K562 (cell line): ENCODE data around the gene ACTRT3. TPM values are rescaled to one million over a fixed set of nuclear protein-coding genes. Genes with fewer than 3 reads are reported as not detected.
A peak's percentile ranks its signal among the peaks of the same experiment; 100 is the strongest.

Experiments
- ATF1 ChIP-seq, 2 experiments: fragments of 450-650 bp in 1 of 2; IDR thresholded peaks; 2 replicates each; pipeline ENCODE4 v1.6.1; 2016; ENCODE audit warnings: missing compliant biosample characterization in 1 of 2, missing genetic modification characterization in 1 of 2
- KDM5B ChIP-seq: fragments of 200-600 bp; sonication (generic); IDR thresholded peaks from 2 replicates; pipeline ENCODE4 v1.6.1; 2012; ENCODE audit warnings: low read depth, mild to moderate bottlenecking, moderate library complexity, low read length, control low read depth, inconsistent platforms; ENCODE audit not compliant: insufficient replicate concordance
- NR4A1 ChIP-seq, 2 experiments: fragments of 250-450 bp in 1 of 2; fragments of 450-650 bp in 1 of 2; sonication (Bioruptor Pico) in 1 of 2; IDR thresholded peaks; 2 replicates each; pipeline versions ENCODE4 v1.4.0 to v1.6.1; 2016 to 2020; ENCODE audit warnings: mild to moderate bottlenecking in 2 of 2, missing compliant biosample characterization in 1 of 2, missing genetic modification characterization in 1 of 2, moderate library complexity in 1 of 2
- POLR3G ChIP-seq: IDR thresholded peaks from 2 replicates; pipeline ENCODE4 v1.6.1; 2011; ENCODE audit not compliant: insufficient read length, insufficient replicate concordance; ENCODE audit errors: extremely low read depth
- TEAD4 ChIP-seq, 2 experiments: sonication (generic) in 1 of 2; formaldehyde crosslinking in 1 of 2; IDR thresholded peaks; 2 replicates each; pipeline versions ENCODE4 v1.6.1 to v1.8.0; 2012 to 2022; ENCODE audit warnings: borderline replicate concordance in 1 of 2, inconsistent platforms in 1 of 2, low read length in 1 of 2, mild to moderate bottlenecking in 1 of 2, missing genetic modification reagents in 1 of 2
- polyA plus RNA-seq, 8 experiments: library from polyadenylated mRNA; depleted of rRNA in 4 of 8; stranded (reverse) in 5 of 8; unstranded in 3 of 8; fragments of >200 nt; fragmentation: Nextera tagmentation in 2 of 8; fragmentation: Illumina TruSeq in 1 of 8; extraction: Ambion mirVana in 2 of 8; extraction: Trizol in 1 of 8; gene quantifications; 2 replicates each; pipeline versions ENCODE4 v1.2.1 to v1.2.3, GENCODE V29; 2011 to 2014; ENCODE audit warnings: inconsistent platforms in 1 of 8, missing spikeins in 1 of 8
- total RNA-seq, 7 experiments: library from RNA; depleted of rRNA in 6 of 7; stranded (reverse); fragments of >200 nt in 6 of 7; fragmentation: Illumina TruSeq in 2 of 7; extraction: Trizol in 2 of 7; gene quantifications; 2 replicates each; pipeline versions ENCODE4 v1.2.1 to v1.2.3, GENCODE V29; 2011 to 2021; ENCODE audit warnings: low replicate concordance in 1 of 7
- TF ChIP-seq, protein P1 (sequence below): fragments of 250-450 bp; sonication (Bioruptor Pico); IDR thresholded peaks from 2 replicates; pipeline ENCODE4 v1.8.0; 2021; ENCODE audit warnings: mild to moderate bottlenecking, moderate library complexity
- TF ChIP-seq, protein P2 (sequence below): fragments of 450-650 bp; IDR thresholded peaks from 2 replicates; pipeline ENCODE4 v1.6.1; 2016; ENCODE audit warnings: low read depth
- TF ChIP-seq, protein P3 (sequence below), 2 experiments: fragments of 450-650 bp; conservative IDR thresholded peaks; 2 replicates each; pipeline ENCODE4 v1.6.1; 2017; ENCODE audit warnings: mild to moderate bottlenecking in 2 of 2, moderate library complexity in 2 of 2

Gene ACTRT3
- total and polyA plus RNA-seq, 9 of the 15 experiments (the other 6 are each of a cell fraction or from before 2014, with no cell fraction given): 0.06 to 0.11 (median 0.07) TPM; not detected in 5

DNA sequence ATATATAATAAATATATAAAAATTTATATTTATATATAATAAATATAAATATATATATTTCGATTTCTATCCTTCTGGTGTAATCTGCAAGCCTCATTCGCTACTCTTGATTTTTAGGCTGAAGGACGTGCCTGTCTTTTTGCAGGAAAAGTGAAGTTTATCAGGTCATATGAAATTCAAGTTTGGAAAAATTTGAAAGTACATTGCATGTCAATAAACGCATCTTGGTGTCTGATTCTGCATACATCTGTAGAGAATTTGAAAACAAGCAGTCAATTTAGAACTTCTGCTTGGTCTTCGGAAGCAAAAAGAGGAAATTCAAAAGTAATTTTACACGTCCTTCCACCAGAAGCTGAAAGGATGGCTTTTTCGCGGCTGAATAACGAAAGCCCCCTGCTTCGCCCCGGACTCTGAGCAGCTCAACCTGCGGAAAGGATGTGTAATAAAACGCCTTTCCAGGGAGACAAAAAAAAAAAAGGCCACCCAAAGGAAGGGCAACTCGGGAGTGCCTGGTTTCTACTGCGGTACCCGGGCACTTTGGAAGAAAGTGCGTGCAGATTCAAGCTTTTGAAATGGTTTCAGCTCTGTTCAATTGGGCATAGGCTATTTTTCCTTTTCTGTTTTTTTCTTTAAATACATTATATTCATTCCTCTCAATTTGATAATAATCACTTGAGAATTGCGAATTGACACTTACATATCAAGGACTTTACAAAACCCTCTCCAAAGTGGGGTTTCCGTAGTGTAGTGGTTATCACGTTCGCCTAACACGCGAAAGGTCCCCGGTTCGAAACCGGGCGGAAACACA, 2.3 kb upstream of the ACTRT3 start (continued):
- TF ChIP-seq, protein P1, sequence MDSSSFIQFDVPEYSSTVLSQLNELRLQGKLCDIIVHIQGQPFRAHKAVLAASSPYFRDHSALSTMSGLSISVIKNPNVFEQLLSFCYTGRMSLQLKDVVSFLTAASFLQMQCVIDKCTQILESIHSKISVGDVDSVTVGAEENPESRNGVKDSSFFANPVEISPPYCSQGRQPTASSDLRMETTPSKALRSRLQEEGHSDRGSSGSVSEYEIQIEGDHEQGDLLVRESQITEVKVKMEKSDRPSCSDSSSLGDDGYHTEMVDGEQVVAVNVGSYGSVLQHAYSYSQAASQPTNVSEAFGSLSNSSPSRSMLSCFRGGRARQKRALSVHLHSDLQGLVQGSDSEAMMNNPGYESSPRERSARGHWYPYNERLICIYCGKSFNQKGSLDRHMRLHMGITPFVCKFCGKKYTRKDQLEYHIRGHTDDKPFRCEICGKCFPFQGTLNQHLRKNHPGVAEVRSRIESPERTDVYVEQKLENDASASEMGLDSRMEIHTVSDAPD: no peak
- TF ChIP-seq, protein P2, sequence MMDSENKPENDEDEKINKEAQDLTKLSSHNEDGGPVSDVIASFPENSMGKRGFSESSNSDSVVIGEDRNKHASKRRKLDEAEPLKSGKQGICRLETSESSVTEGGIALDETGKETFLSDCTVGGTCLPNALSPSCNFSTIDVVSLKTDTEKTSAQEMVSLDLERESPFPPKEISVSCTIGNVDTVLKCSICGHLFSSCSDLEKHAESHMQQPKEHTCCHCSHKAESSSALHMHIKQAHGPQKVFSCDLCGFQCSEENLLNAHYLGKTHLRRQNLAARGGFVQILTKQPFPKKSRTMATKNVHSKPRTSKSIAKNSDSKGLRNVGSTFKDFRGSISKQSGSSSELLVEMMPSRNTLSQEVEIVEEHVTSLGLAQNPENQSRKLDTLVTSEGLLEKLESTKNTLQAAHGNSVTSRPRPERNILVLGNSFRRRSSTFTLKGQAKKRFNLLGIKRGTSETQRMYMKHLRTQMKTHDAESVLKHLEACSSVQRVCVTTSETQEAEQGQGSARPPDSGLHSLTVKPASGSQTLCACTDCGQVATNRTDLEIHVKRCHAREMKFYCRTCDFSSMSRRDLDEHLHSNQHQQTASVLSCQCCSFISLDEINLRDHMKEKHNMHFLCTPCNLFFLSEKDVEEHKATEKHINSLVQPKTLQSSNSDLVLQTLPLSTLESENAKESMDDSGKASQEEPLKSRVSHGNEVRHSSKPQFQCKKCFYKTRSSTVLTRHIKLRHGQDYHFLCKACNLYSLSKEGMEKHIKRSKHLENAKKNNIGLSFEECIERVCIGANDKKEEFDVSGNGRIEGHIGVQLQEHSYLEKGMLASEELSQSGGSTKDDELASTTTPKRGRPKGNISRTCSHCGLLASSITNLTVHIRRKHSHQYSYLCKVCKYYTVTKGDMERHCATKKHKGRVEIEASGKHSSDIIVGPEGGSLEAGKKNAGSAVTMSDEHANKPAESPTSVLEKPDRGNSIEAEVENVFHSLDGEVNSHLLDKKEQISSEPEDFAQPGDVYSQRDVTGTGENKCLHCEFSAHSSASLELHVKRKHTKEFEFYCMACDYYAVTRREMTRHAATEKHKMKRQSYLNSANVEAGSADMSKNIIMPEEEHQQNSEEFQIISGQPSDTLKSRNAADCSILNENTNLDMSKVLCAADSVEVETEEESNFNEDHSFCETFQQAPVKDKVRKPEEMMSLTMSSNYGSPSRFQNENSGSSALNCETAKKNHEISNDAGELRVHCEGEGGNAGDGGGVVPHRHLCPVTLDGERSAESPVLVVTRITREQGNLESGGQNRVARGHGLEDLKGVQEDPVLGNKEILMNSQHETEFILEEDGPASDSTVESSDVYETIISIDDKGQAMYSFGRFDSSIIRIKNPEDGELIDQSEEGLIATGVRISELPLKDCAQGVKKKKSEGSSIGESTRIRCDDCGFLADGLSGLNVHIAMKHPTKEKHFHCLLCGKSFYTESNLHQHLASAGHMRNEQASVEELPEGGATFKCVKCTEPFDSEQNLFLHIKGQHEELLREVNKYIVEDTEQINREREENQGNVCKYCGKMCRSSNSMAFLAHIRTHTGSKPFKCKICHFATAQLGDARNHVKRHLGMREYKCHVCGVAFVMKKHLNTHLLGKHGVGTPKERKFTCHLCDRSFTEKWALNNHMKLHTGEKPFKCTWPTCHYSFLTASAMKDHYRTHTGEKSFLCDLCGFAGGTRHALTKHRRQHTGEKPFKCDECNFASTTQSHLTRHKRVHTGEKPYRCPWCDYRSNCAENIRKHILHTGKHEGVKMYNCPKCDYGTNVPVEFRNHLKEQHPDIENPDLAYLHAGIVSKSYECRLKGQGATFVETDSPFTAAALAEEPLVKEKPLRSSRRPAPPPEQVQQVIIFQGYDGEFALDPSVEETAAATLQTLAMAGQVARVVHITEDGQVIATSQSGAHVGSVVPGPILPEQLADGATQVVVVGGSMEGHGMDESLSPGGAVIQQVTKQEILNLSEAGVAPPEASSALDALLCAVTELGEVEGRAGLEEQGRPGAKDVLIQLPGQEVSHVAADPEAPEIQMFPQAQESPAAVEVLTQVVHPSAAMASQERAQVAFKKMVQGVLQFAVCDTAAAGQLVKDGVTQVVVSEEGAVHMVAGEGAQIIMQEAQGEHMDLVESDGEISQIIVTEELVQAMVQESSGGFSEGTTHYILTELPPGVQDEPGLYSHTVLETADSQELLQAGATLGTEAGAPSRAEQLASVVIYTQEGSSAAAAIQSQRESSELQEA: peak; percentile 78
- TF ChIP-seq NR4A1 (CRISPR knock-in tag; IDR thresholded peaks at IDR 0.05) (no peak), NR4A1 (tag; IDR thresholded peaks at IDR 0.05) (no peak), ATF1 (CRISPR knock-in tag; IDR thresholded peaks at IDR 0.05) (no peak), ATF1 (tag; IDR thresholded peaks at IDR 0.05) (peak; percentile 51), TEAD4 (IDR thresholded peaks at IDR 0.05; ENCODE audit: low read length) (peak; percentile 84), TEAD4 (CRISPR knock-in tag; IDR thresholded peaks at IDR 0.05; ENCODE audit: borderline replicate concordance) (no peak), KDM5B (peak; percentile 42), POLR3G (peak; percentile 50)
- TF ChIP-seq, protein P3, sequence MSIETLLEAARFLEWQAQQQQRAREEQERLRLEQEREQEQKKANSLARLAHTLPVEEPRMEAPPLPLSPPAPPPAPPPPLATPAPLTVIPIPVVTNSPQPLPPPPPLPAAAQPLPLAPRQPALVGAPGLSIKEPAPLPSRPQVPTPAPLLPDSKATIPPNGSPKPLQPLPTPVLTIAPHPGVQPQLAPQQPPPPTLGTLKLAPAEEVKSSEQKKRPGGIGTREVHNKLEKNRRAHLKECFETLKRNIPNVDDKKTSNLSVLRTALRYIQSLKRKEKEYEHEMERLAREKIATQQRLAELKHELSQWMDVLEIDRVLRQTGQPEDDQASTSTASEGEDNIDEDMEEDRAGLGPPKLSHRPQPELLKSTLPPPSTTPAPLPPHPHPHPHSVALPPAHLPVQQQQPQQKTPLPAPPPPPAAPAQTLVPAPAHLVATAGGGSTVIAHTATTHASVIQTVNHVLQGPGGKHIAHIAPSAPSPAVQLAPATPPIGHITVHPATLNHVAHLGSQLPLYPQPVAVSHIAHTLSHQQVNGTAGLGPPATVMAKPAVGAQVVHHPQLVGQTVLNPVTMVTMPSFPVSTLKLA (conservative IDR thresholded peaks at IDR 0.05): no peak; a peak in 1 of 4 replicates
- TF ChIP-seq, all 486 proteins: peak for 65
